Duodenal mucosa (tissue), 2 donors: ENCODE results near the gene FRMD4B.
A peak's percentile ranks its signal among the peaks of the same experiment; 100 is the strongest.

Experiments used
- H3K27ac ChIP-seq: one replicate; pipeline ENCODE4 v1.7.0; 2013; ENCODE audit warnings: low read depth, low read length
- H3K27me3 ChIP-seq, 2 donors: one replicate each; pipeline ENCODE4 v1.7.0; 2013; ENCODE audit warnings: low read length in 2 of 2, control low read depth in 1 of 2; ENCODE audit not compliant: insufficient read depth in 2 of 2, control insufficient read depth in 1 of 2
- H3K36me3 ChIP-seq, 2 donors: one replicate each; pipeline ENCODE4 v1.7.0; 2013; ENCODE audit warnings: low read length in 2 of 2, control low read depth in 1 of 2; ENCODE audit not compliant: insufficient read depth in 2 of 2, control insufficient read depth in 1 of 2
- H3K4me1 ChIP-seq, 2 donors: one replicate each; pipeline ENCODE4 v1.7.0; 2013; ENCODE audit warnings: low read length in 2 of 2, control low read depth in 1 of 2; ENCODE audit not compliant: insufficient read depth in 2 of 2, control insufficient read depth in 1 of 2
- H3K4me3 ChIP-seq, 2 donors: one replicate each; pipeline ENCODE4 v1.7.0; 2013; ENCODE audit warnings: low read length in 2 of 2, low read depth in 1 of 2
- H3K9ac ChIP-seq, 2 donors: one replicate each; pipeline ENCODE4 v1.7.0; 2013; ENCODE audit warnings: low read length in 2 of 2, low read depth in 1 of 2
- H3K9me3 ChIP-seq, 2 donors: one replicate each; pipeline ENCODE4 v1.7.0; 2013; ENCODE audit warnings: low read length in 2 of 2, control low read depth in 1 of 2; ENCODE audit not compliant: control insufficient read depth in 1 of 2

FRMD4B gene

DNA sequence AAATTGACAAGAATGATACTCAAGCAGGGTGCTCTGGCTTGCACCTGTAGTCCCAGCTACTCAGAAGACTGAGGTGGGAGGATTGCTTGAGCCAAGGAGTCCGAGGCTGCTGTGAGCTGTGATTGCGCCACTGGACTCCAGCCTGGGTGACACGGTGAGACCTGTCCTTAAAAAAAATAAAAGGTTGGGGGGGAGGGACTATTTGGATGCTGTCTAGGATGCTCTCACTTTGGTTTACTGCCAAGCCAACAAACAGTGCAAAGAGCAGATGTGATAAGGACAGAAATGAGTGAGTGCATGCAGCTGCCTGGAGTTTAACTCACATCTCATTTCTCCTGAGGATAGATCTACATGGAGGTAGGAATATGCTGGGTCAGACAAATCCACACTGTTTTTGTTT, 130.0 kb downstream of the FRMD4B start:
- Histone ChIP-seq H3K4me3 (no peak overlapping the region), H3K9me3 (no peaks in the 10 kb centered on the region), H3K27me3 (no peaks in the 10 kb centered on the region), H3K27ac (no peak overlapping the region), H3K4me1 (no peaks in the 10 kb centered on the region), H3K9ac (no peak overlapping the region), H3K36me3 (no peaks in the 10 kb centered on the region)

DNA sequence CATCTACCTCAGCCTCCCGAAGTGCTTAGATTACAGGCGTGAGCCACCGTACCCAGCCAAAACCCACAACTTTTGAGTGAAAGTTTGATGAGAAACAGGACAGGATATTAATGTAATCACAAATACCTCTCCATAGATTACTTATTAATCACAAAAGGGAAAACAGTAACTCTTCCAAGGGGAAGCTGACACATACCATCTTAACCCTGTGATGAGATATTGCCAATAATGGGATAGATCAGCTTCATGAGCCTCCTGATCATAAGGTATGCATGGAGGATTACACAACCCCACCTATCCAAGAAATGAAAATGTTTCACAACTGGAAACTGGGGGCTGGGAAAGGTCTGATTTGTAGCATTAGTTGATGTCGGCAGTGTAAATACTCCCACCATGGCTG, 131.5 kb downstream of the FRMD4B start:
- no peak overlapping the region for H3K9ac ChIP-seq
- no peaks in the 10 kb centered on the region for H3K4me1 ChIP-seq
- no peaks in the 10 kb centered on the region for H3K9me3 ChIP-seq
- H3K36me3 ChIP-seq = no peaks in the 10 kb centered on the region
- H3K27me3 ChIP-seq = no peaks in the 10 kb centered on the region
- H3K27ac ChIP-seq = no peak overlapping the region
- H3K4me3 ChIP-seq = no peak overlapping the region

DNA sequence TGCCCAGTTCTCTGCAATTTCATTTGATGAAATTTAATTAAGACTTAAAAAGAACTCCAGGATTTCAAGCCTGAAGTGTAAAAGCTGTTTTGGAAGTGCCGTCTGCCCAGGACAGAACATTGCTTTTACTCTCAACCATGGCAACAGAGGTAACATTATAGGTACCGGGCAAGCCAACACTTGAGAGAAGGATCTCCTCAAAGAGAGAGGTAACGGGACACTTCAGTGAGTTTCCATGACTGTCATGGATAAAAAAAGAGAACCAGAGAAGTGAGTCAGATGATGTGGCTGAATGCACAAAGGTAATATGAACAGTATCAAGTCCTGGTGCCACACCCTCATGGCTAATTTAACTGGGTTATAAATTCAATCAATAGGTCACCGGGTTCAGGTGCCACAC, 133.3 kb downstream of the FRMD4B start:
- Histone ChIP-seq H3K36me3 (no peaks in the 10 kb centered on the region), H3K4me3 (no peak overlapping the region), H3K27ac (no peak overlapping the region), H3K9ac (no peak overlapping the region), H3K4me1 (no peaks in the 10 kb centered on the region), H3K27me3 (no peaks in the 10 kb centered on the region), H3K9me3 (no peaks in the 10 kb centered on the region)

DNA sequence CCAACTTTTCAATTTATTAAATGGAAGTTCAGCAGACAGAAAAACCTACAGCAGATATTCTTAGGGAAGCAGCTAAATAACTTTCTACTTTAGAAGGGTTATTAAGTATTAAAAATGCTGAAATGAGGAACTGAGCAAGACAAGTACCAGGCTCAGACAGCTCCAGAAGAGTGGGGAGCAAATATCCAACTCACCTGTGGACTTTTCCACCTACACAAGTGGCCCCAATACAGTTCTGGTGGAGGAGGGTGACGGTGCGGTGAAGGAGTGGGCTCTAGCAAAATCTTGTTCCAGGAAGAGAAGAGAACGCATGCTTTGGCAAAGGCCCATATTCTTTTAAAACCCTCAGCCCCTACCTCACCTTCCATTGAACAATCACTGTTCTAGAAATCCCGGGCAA, 133.7 kb downstream of the FRMD4B start:
- no peaks in the 10 kb centered on the region for H3K36me3 ChIP-seq
- no peak overlapping the region for H3K9ac ChIP-seq
- no peak overlapping the region for H3K27ac ChIP-seq
- no peaks in the 10 kb centered on the region for H3K9me3 ChIP-seq
- H3K27me3 ChIP-seq = no peaks in the 10 kb centered on the region
- no peak overlapping the region for H3K4me3 ChIP-seq
- H3K4me1 ChIP-seq = no peaks in the 10 kb centered on the region

DNA sequence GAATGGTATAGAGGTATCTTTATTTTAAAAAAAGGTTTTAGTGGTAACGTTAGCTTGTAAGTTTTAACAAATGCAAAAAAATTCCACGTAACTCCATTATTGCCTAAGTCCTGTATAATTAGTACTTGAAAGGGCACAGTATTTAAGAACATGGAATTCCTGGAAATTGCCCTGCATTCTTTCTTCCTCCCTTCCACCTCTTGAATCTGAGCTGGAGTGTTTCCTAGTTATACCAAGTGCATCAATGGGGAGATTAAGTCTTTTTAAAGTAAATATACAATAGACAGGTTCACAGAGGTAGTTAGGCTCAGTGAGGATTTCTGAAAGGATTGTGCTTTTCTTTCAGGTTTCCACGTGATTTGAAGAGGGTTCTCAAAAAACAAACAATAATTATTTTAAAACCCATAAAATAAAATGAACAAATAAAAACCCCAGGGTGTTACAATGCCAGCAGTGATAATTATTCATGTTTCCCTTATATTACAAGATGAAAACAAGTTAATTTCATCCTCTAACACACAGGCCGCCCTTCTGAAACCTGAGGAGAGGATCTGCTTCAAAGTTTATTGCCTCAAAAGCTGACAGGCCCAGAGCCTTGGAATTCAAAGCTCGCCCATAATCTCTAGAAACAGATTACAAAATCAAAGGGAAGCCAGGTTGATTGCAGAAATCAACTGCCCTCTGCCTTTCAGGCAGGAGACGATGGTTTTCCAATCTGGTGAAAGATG, 134.6 kb downstream of the FRMD4B start:
- H3K27ac ChIP-seq = no peak overlapping the region
- no peaks in the 10 kb centered on the region for H3K4me1 ChIP-seq
- H3K4me3 ChIP-seq = no peak overlapping the region
- H3K27me3 ChIP-seq = no peaks in the 10 kb centered on the region
- H3K9ac ChIP-seq = no peak overlapping the region
- H3K36me3 ChIP-seq = no peaks in the 10 kb centered on the region
- H3K9me3 ChIP-seq = no peaks in the 10 kb centered on the region

DNA sequence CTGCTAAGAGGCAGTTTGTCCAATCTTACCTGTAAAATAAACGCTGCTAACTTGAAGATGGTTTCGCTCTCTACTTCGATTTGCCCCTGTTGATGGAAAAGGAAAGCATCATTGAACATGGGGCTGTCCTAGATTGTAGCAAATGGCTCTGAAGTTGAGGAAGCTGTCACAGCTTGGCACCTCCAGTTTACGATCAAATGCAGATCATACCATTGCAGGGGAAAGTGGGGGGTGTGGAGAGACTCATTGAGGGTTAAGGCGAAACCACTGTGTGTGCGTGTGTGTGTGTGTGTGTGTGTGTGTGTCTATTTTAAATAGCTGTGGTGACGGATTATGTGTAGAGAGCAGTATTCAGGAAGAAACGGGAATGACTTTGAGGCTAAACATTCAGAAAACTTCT, 135.9 kb downstream of the FRMD4B start:
- no peak overlapping the region for H3K9ac ChIP-seq
- H3K4me1 ChIP-seq = no peaks in the 10 kb centered on the region
- H3K27ac ChIP-seq = no peak overlapping the region
- no peaks in the 10 kb centered on the region for H3K9me3 ChIP-seq
- H3K4me3 ChIP-seq = peak overlapping the region in 1 of 2 donors; percentile 27
- H3K27me3 ChIP-seq = no peaks in the 10 kb centered on the region
- H3K36me3 ChIP-seq = no peaks in the 10 kb centered on the region

DNA sequence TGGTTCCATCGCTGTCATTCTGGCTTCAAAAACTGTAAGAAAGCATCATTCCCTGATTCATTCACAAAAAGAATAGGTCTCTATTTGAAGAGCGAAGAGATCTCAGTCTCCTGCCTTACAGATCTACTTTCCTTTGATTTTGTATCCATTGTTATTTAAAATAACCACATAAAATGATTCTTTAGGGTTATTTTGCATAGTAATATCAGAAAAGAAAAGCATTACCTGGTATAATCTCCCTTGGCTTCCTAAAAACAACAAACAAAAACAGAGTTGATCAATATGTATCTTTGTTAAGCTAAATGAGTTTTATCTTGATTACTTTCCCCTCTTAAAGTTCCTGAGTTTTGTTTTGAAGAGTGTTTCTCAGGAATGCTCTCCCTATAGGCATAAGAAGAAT, 136.9 kb downstream of the FRMD4B start:
- Histone ChIP-seq H3K9me3 (no peaks in the 10 kb centered on the region), H3K9ac (no peak overlapping the region), H3K4me3 (no peak overlapping the region), H3K27ac (no peak overlapping the region), H3K4me1 (no peaks in the 10 kb centered on the region), H3K27me3 (no peaks in the 10 kb centered on the region), H3K36me3 (no peaks in the 10 kb centered on the region)

DNA sequence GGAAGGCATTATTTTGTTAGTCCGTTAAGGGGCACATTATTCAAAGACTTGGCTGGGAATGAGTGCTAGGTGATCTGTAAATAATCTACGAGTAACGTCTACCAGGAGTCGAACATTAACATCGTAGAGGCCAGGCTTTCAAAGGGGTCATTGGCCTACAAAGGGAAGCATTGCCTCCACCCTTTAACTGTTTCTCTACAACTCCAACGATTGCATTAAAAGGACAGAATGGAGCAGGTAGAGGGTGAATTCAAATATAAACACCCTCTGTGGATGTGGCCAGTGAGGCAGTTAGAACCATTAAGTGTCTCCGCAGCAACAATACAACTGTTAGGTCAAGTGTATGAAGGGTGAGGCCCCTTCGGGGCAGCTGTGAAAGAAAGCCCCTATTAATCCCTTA, 137.5 kb downstream of the FRMD4B start:
- Histone ChIP-seq H3K4me1 (no peaks in the 10 kb centered on the region), H3K27me3 (no peaks in the 10 kb centered on the region), H3K4me3 (no peak overlapping the region), H3K9ac (no peak overlapping the region), H3K9me3 (no peaks in the 10 kb centered on the region), H3K27ac (no peak overlapping the region), H3K36me3 (no peaks in the 10 kb centered on the region)

DNA sequence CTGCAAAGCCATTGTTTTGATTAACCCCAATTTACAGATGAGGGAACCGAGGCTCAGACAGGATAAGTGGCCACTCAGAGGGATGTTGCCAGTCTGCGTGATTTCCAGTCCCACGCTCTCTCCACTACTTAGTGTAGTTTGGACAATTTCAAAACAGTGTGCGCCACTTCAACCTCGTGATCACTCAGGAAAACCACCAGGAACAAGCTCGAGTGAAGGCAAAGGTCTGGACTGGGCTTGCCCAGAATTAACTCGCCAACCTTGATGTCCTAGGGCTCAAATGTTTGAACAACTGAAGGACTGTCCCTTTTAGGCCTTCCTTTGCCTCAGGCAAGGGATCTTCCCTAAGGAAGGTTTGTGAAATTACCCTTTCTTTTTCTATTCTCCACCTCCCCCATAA, 139.3 kb downstream of the FRMD4B start:
- Histone ChIP-seq H3K27me3 (no peaks in the 10 kb centered on the region), H3K27ac (no peak overlapping the region), H3K36me3 (no peaks in the 10 kb centered on the region), H3K9ac (no peak overlapping the region), H3K9me3 (no peaks in the 10 kb centered on the region), H3K4me3 (no peak overlapping the region), H3K4me1 (no peaks in the 10 kb centered on the region)

DNA sequence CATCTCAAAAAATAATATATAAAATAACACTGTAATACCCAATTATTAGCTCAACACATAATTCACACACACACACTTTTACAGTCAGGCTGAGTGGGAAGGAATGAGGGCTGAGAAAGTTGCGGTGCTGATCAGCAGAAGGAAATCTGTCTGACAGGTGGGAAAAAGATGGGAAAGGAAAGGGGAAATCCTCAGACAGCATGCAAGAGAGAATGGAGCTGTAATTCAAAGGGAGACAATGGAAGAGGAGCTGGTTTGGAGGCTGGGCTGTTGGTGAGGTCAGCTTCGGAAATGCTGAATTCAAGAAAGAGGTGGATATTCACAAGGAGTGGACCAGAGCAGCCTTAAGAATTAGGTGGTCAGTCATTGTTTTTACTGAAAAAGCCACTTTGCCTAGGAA, 141.8 kb downstream of the FRMD4B start:
- H3K9me3 ChIP-seq = no peaks in the 10 kb centered on the region
- no peak overlapping the region for H3K27ac ChIP-seq
- no peaks in the 10 kb centered on the region for H3K4me1 ChIP-seq
- no peak overlapping the region for H3K9ac ChIP-seq
- no peaks in the 10 kb centered on the region for H3K27me3 ChIP-seq
- H3K4me3 ChIP-seq = no peak overlapping the region
- H3K36me3 ChIP-seq = no peaks in the 10 kb centered on the region

DNA sequence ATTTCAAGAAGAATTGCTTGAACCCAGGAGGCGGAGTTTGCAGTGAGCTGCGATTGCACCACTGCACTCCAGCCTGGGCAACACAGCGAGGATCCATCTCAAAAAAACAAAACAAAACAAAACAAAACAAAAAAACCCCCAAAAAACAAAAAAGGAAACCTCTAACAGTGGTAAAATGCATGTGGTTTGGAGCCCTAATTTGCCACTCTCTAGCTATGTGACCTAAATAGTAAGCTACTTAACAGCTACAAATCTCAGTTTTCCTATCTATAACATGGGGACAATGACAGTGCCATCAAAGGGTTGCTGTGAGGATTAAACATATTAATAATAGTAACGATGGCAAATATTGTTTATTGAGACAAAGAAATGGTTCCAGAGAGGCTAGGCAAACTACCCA, 144.1 kb downstream of the FRMD4B start:
- Histone ChIP-seq H3K27ac (no peak overlapping the region), H3K27me3 (no peaks in the 10 kb centered on the region)

More for the DNA sequence above, 144.1 kb downstream of the FRMD4B start:
- H3K4me1 ChIP-seq = peaks cover 0 to 3% of the 10 kb centered on the region in 2 donors
- no peaks in the 10 kb centered on the region for H3K9me3 ChIP-seq
- no peaks in the 10 kb centered on the region for H3K36me3 ChIP-seq
- H3K9ac ChIP-seq = no peak overlapping the region
- no peak overlapping the region for H3K4me3 ChIP-seq
